ENCODE results near the gene SREBF2. TPM values are rescaled to one million over a fixed set of nuclear protein-coding genes. Genes with fewer than 3 reads are reported as not detected.
"Not testable (repeated sequence)": the region's sequence is repeated elsewhere in the genome, so short reads cannot be mapped to it uniquely, and the experiment has no call there.

The SREBF2 gene
- total RNA-seq, 1 donor from 2014 or later = 20.9 TPM

DNA sequence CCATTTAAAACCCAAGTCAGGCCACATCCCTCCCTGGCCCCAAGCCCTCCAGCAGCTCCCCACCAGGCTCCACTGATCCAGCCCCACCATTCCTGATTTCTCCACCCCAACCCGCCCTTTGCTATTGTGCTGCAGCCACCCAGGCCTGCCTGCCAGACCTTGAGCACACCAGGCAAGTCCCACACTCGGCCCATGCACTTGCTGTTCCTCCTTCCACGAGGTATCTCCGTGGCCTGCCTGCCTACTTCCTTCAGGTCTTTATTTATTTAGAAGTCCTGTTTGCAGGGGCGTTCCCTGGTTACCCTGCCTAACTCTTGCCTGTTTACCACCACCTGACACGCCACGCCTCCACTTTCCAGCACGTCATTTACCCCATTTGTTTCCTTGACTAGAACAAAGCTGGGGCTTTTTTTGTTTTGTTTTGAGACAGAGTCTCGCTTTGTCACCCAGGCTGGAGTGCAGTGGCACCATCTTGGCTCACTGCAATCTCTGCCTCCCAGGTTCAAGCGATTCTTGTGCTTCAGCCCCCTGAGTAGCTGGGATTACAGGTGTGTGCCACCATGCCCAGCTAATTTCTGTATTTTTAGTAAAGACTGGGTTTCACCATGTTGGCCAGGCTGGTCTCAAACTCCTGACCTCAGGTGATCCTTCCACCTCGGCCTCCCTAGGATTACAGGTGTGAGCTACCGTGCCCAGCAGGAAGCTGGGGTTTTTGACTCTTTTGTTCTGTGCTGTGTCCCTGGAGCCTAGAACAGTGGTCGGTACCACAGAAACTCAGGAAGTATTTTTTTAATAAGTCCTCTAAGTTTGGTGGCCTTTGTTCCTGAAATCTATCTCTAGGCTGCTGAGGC lies 107.3 kb downstream of the SREBF2 start:
- Histone ChIP-seq H3K4me1 (ENCODE audit: control insufficient read depth in 3 of 3, insufficient read depth in 3 of 3, low read length in 3 of 3) (peaks cover 20 to 28% (median 21%) of the 10 kb centered on the region in 3 donors), H3K27ac (ENCODE audit: low read depth, low read length) (peak overlapping the region; percentile 10), H3K9me3 (ENCODE audit: control insufficient read depth in 3 of 3, low read length in 3 of 3) (no peaks in the 10 kb centered on the region), H3K4me3 (ENCODE audit: low read length in 3 of 3) (no peak overlapping the region), H3K9ac (ENCODE audit: low read depth in 1 of 3, low read length in 3 of 3) (no peak overlapping the region), H3K27me3 (ENCODE audit: control insufficient read depth in 3 of 3, insufficient read depth in 3 of 3, low read length in 3 of 3) (no peaks in the 10 kb centered on the region), H3K36me3 (ENCODE audit: control insufficient read depth in 3 of 3, insufficient read depth in 3 of 3, low read length in 3 of 3) (no peaks in the 10 kb centered on the region)

DNA sequence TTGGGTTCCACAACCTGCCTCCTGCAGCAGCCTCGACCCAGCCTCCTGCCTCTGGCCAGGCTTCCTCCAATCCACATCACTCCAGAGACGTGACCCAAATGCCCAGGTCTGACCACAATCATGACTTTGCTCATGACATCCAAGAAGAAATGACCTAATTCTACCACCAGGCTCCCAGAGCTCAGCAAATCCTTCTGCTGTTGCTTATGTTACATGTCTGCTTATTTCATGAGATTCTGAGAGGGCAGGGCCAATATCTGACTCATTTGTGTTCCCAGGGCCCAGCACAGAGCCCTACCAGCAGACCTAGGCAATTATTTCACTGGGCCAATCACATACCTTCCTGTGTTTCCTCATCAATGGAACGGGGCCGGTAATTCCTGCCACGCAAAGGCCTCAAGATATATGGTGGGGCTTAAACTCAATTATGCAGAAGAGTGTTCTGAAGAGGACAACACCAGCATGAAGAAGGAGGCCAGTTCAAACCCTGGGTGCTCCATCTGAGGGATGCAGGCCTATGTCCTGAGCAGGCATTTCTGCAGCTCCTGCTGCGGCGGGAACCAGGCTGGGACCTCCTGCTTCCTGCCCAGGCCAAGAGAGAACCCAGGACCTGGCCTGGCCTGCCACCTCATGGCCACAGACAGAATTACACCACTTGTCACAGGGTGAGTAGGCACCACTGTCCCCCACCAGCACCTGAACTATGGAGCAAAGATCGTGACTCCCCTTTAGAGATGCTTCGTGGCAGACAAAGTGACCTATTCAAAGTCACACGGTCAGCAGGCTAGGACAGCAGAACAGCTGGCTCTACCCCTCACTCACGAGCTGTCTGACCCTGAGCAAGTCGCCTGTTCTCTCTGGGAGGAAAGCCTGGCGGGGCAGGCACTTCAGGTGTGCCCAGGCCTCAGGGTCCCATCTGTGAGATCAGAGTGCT lies 108.2 kb downstream of the SREBF2 start:
- Histone ChIP-seq H3K4me1 (ENCODE audit: control insufficient read depth in 3 of 3, insufficient read depth in 3 of 3, low read length in 3 of 3) (peaks cover 20 to 29% (median 24%) of the 10 kb centered on the region in 3 donors), H3K36me3 (ENCODE audit: control insufficient read depth in 3 of 3, insufficient read depth in 3 of 3, low read length in 3 of 3) (no peaks in the 10 kb centered on the region), H3K9ac (ENCODE audit: low read depth in 1 of 3, low read length in 3 of 3) (peak overlapping the region in 1 of 3 donors; percentile 1), H3K9me3 (ENCODE audit: control insufficient read depth in 3 of 3, low read length in 3 of 3) (no peaks in the 10 kb centered on the region), H3K27me3 (ENCODE audit: control insufficient read depth in 3 of 3, insufficient read depth in 3 of 3, low read length in 3 of 3) (peaks cover 0 to under 1% (median 0%) of the 10 kb centered on the region in 3 donors), H3K4me3 (ENCODE audit: low read length in 3 of 3) (peak overlapping the region in 1 of 3 donors; percentile 22), H3K27ac (ENCODE audit: low read depth, low read length) (peak overlapping the region; percentile 10)

DNA sequence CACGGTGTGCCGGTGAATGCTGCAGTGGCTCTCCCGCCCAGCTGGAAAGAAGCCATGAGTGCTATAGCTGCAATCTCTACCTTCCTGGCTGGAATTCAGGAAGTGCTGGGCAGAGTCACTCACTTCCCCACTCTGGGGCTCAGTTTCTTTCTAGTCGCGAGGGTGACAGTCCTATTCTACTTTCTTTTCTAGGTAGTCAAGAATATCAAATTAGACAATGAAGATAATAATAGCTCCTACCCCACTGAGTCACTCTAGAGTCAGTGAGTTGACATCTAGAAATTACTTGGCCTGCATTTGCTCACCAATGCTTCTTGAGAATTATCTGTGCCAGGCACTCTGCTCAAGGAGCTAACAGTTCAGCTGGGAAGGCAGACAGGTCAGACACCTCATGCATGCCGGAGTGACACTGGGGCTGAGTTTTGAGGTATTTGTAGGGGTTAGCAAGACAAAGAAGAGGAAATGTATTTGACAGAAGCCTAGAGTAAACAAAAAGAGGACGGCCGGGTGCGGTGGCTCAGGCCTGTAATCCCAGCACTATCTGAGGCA lies 110.8 kb downstream of the SREBF2 start:
- Histone ChIP-seq H3K27ac (ENCODE audit: low read depth, low read length) (peak overlapping the region; percentile 33), H3K9ac (ENCODE audit: low read depth in 1 of 3, low read length in 3 of 3) (peak overlapping the region in 2 of 3 donors; percentile 41 to 50), H3K4me1 (ENCODE audit: control insufficient read depth in 3 of 3, insufficient read depth in 3 of 3, low read length in 3 of 3) (peaks cover 26 to 36% (median 31%) of the 10 kb centered on the region in 3 donors)

DNA sequence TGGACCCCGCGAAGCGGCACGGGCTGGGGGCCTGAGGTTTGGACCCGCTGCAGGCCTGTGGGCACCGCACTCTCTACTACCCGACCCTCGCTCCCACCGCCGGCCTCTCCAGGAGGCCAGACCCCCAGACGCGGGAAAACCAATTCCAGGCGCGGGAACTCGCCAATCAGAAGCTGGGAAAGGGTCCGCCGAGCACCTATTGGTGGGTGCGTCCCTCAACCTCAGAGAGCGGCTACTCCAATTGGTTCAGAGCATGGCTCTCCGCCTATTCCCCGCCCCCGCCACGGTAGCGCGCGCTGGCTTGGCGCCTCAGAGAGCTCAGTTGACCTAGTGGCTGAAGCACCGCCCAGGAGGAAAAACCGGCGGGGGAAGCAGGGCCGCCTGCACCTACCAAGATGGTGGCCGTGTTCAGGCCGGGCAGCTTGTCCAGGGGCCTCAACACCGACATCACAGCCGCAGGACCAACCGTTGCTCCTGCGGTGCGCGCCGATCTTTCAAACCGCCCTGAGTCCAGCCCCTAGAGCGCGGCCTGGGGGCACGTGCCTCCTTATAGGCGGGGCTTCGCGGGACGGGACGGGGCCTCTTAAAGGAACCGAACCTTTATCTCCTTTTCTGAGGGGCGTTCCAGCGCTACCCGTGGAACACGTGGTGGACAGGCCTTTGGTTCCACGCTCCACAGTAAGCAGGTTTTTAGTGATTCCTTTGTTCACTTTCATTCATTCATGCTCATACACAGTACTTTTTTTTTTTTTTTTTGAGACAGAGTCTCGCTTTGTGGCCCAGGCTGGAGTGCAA lies 113.9 kb downstream of the SREBF2 start, which contains the start of gene CENPM:
CENPM (minus strand) TSS at position 524 of the 795 bp plus-strand sequence; CDS start at position 448, 76 bp downstream.
- H3K27me3 ChIP-seq (ENCODE audit: control insufficient read depth in 3 of 3, insufficient read depth in 3 of 3, low read length in 3 of 3) = peaks cover under 1 to 12% (median under 1%) of the 10 kb centered on the region in 3 donors
- peak within 1 kb of the TSS; percentile 20 for H3K27ac ChIP-seq (ENCODE audit: low read depth, low read length)
- no peaks in the 10 kb centered on the region for H3K9me3 ChIP-seq (ENCODE audit: control insufficient read depth in 3 of 3, low read length in 3 of 3)
- peaks cover 14 to 22% (median 18%) of the 10 kb centered on the region in 3 donors for H3K4me1 ChIP-seq (ENCODE audit: control insufficient read depth in 3 of 3, insufficient read depth in 3 of 3, low read length in 3 of 3)
- H3K4me3 ChIP-seq (ENCODE audit: low read length in 3 of 3) = peak within 1 kb of the TSS; percentile 86 to 94 (median 90)
- H3K9ac ChIP-seq (ENCODE audit: low read depth in 1 of 3, low read length in 3 of 3) = peak within 1 kb of the TSS; percentile 55 to 76 (median 70)
- H3K36me3 ChIP-seq (ENCODE audit: control insufficient read depth in 3 of 3, insufficient read depth in 3 of 3, low read length in 3 of 3) = no peaks in the 10 kb centered on the region

More for the DNA sequence above, 110.8 kb downstream of the SREBF2 start:
- no peaks in the 10 kb centered on the region for H3K9me3 ChIP-seq (ENCODE audit: control insufficient read depth in 3 of 3, low read length in 3 of 3)
- no peak overlapping the region for H3K4me3 ChIP-seq (ENCODE audit: low read length in 3 of 3)
- no peaks in the 10 kb centered on the region for H3K36me3 ChIP-seq (ENCODE audit: control insufficient read depth in 3 of 3, insufficient read depth in 3 of 3, low read length in 3 of 3)
- peaks cover 0 to 4% (median 0%) of the 10 kb centered on the region in 3 donors for H3K27me3 ChIP-seq (ENCODE audit: control insufficient read depth in 3 of 3, insufficient read depth in 3 of 3, low read length in 3 of 3)

DNA sequence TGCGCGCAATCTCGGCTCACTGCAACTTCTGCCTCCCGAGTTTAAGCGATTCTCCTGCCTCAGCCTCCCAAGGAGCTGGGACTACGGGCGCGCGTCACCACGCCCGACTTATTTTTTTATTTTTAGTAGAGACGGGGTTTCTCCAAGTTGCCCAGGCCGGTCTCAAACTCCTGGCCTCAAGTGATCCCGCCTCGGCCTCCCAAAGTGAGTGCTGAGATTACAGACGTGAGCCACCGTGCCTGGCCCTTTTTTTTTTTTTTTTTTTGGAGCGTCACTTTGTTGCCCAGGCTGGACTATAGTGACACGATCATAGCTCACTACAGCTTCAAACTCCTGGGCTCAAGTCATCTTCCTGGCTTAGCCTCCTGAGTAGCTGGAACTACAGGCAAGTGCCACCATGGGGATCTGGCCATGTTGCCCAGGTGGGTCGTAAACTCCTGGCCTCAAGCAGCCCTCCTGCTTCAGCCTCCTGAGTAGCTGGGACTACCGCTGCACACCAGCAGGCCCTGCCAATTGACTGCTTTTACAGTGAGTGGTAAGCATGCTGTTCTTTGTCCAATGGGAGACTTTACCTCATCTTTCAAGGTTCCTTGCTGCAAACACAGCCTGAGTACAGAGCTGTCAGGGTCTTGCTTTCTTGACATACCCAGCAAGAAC lies 114.6 kb downstream of the SREBF2 start:
- H3K4me3 ChIP-seq (ENCODE audit: low read length in 3 of 3) = peak overlapping the region; percentile 86 to 94 (median 90)
- peaks cover 14 to 22% (median 18%) of the 10 kb centered on the region in 3 donors for H3K4me1 ChIP-seq (ENCODE audit: control insufficient read depth in 3 of 3, insufficient read depth in 3 of 3, low read length in 3 of 3)
- no peaks in the 10 kb centered on the region for H3K9me3 ChIP-seq (ENCODE audit: control insufficient read depth in 3 of 3, low read length in 3 of 3)
- H3K27ac ChIP-seq (ENCODE audit: low read depth, low read length) = no peak overlapping the region
- peak overlapping the region; percentile 55 to 76 (median 70) for H3K9ac ChIP-seq (ENCODE audit: low read depth in 1 of 3, low read length in 3 of 3)
- peaks cover 3 to 20% (median 8%) of the 10 kb centered on the region in 3 donors for H3K27me3 ChIP-seq (ENCODE audit: control insufficient read depth in 3 of 3, insufficient read depth in 3 of 3, low read length in 3 of 3)
- no peaks in the 10 kb centered on the region for H3K36me3 ChIP-seq (ENCODE audit: control insufficient read depth in 3 of 3, insufficient read depth in 3 of 3, low read length in 3 of 3)

DNA sequence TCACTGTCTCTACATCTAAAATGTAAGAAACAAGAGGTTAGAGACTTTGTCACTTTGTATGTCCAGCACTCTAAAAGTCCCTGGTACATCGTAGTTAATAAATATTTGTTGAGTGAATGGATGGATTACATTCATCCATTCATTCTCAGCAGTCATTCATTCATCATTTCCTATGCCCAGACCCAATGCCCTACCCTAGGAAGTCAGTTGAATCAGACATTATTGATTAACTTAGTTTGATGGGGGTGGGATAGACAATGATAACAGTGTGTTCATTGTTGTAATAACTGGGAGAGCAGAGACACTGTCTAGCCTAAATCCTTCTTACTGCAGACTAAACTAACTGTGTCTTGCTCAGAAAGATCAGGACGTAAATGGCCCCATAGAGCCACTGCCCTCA lies 115.2 kb downstream of the SREBF2 start:
- Histone ChIP-seq H3K36me3 (ENCODE audit: control insufficient read depth in 3 of 3, insufficient read depth in 3 of 3, low read length in 3 of 3) (no peaks in the 10 kb centered on the region), H3K4me1 (ENCODE audit: control insufficient read depth in 3 of 3, insufficient read depth in 3 of 3, low read length in 3 of 3) (peaks cover 14 to 21% (median 18%) of the 10 kb centered on the region in 3 donors), H3K9ac (ENCODE audit: low read depth in 1 of 3, low read length in 3 of 3) (no peak overlapping the region), H3K4me3 (ENCODE audit: low read length in 3 of 3) (no peak overlapping the region), H3K9me3 (ENCODE audit: control insufficient read depth in 3 of 3, low read length in 3 of 3) (no peaks in the 10 kb centered on the region), H3K27me3 (ENCODE audit: control insufficient read depth in 3 of 3, insufficient read depth in 3 of 3, low read length in 3 of 3) (peaks cover 3 to 24% (median 10%) of the 10 kb centered on the region in 3 donors), H3K27ac (ENCODE audit: low read depth, low read length) (no peak overlapping the region)

DNA sequence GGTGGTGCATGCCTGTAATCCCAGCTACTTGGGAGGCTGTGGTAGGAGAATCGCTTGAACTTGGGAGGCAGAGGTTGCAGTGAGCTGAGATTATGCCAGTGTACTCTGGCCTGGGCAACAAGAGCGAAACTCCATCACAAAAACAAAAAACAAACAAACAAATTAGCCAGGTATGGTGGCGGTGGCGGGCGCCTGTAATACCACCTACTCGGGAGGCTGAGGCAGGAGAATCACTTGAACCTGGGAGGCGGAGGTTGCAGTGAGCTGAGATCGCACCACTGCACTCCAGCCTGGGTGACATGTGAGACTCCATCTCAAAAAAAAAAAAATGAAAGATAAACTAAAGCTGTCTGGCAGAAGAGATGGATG lies 116.0 kb downstream of the SREBF2 start:
- H3K9me3 ChIP-seq (ENCODE audit: control insufficient read depth in 3 of 3, low read length in 3 of 3); H3K36me3 ChIP-seq (ENCODE audit: control insufficient read depth in 3 of 3, insufficient read depth in 3 of 3, low read length in 3 of 3); H3K4me3 ChIP-seq (ENCODE audit: low read length in 3 of 3); H3K9ac ChIP-seq (ENCODE audit: low read depth in 1 of 3, low read length in 3 of 3); H3K27ac ChIP-seq (ENCODE audit: low read depth, low read length): not testable (repeated sequence)
- Histone ChIP-seq H3K4me1 (ENCODE audit: control insufficient read depth in 3 of 3, insufficient read depth in 3 of 3, low read length in 3 of 3) (peaks cover 14 to 16% (median 14%) of the 10 kb centered on the region in 3 donors), H3K27me3 (ENCODE audit: control insufficient read depth in 3 of 3, insufficient read depth in 3 of 3, low read length in 3 of 3) (peaks cover 3 to 26% (median 12%) of the 10 kb centered on the region in 3 donors)

DNA sequence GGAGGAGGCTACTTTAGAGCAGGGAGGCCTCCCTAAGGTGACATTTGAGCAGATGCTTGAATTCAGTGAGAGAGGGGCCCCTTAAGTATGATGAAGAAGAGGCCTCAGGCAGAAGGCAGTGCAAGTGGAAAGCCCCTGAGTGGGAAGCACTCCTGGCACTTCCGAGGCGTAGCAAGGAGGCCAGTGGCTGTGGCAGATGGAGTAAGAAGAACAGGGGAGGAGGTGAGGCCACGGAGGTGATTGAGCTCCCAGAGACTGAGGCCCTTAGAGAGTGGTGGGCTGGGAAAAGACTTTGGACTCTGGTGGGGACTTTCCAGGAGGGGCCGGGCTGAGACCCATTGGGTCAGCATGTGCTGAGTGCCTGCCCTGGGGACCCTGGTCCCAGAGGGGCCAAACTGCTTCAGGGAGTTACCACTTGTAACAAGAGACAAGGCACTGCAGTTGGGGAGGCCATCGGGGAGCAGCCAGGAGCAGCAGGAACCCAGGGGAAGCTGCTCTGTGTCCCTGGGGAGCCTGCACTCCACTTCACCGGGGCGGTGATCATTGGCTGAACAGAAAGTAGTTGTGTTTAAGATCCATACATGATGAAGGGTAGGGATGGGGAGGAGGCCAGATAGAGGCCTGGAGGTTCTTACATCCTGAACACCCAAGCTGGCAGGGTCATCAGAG lies 116.5 kb downstream of the SREBF2 start:
- no peak overlapping the region for H3K9ac ChIP-seq (ENCODE audit: low read depth in 1 of 3, low read length in 3 of 3)
- H3K27me3 ChIP-seq (ENCODE audit: control insufficient read depth in 3 of 3, insufficient read depth in 3 of 3, low read length in 3 of 3) = peaks cover 3 to 26% (median 12%) of the 10 kb centered on the region in 3 donors
- H3K4me3 ChIP-seq (ENCODE audit: low read length in 3 of 3) = no peak overlapping the region
- H3K4me1 ChIP-seq (ENCODE audit: control insufficient read depth in 3 of 3, insufficient read depth in 3 of 3, low read length in 3 of 3) = peaks cover 14 to 16% (median 14%) of the 10 kb centered on the region in 3 donors
- H3K9me3 ChIP-seq (ENCODE audit: control insufficient read depth in 3 of 3, low read length in 3 of 3) = no peaks in the 10 kb centered on the region
- no peak overlapping the region for H3K27ac ChIP-seq (ENCODE audit: low read depth, low read length)
- no peaks in the 10 kb centered on the region for H3K36me3 ChIP-seq (ENCODE audit: control insufficient read depth in 3 of 3, insufficient read depth in 3 of 3, low read length in 3 of 3)

All from skeletal muscle tissue (tissue), 4 donors.